Neural cell (in vitro differentiated cells): ENCODE data around the gene PPP1R13B. TPM values are rescaled to one million over a fixed set of nuclear protein-coding genes. Genes with fewer than 3 reads are reported as not detected.

Experiments used
- H2AFZ ChIP-seq: fragments of 200-600, 300-800 bp; sonication (generic), shearing (Covaris generic); 2 replicates; pipeline ENCODE4 v1.6.0; 2014; ENCODE audit warnings: low read depth, mild to moderate bottlenecking, antibody characterized with exemption, low read length, moderate library complexity
- H3F3A ChIP-seq: fragments of 200-600 bp; shearing (Covaris generic); 2 replicates; pipeline ENCODE4 v1.6.1; 2016; ENCODE audit warnings: mild to moderate bottlenecking, moderate library complexity, mixed read lengths, antibody characterized with exemption, low read length; ENCODE audit not compliant: insufficient read depth, poor library complexity, severe bottlenecking
- H3K27ac ChIP-seq: fragments of 200-600, 300-800 bp; sonication (generic), shearing (Covaris generic); 2 replicates; pipeline ENCODE4 v1.5.1; 2014; ENCODE audit warnings: mild to moderate bottlenecking, low read length, moderate library complexity
- H3K27me3 ChIP-seq: fragments of 300-800, 200-600 bp; sonication (generic), shearing (Covaris generic); 2 replicates; pipeline ENCODE4 v1.6.0; 2014; ENCODE audit warnings: mild to moderate bottlenecking, low read depth, low read length, moderate library complexity; ENCODE audit not compliant: insufficient read depth
- H3K36me3 ChIP-seq: fragments of 300-800, 200-600 bp; sonication (generic), shearing (Covaris generic); 2 replicates; pipeline ENCODE4 v1.5.1; 2014; ENCODE audit warnings: mild to moderate bottlenecking, antibody characterized with exemption, low read length, moderate library complexity; ENCODE audit not compliant: insufficient read depth
- H3K4me2 ChIP-seq: fragments of 300-800, 200-600 bp; sonication (generic), shearing (Covaris generic); 2 replicates; pipeline ENCODE4 v1.6.0; 2014; ENCODE audit warnings: mild to moderate bottlenecking, low read length
- H3K4me3 ChIP-seq: fragments of 300-800, 200-600 bp; sonication (generic), shearing (Covaris generic); 2 replicates; pipeline ENCODE4 v1.5.1; 2014; ENCODE audit warnings: mild to moderate bottlenecking, low read length, moderate library complexity
- H3K79me2 ChIP-seq: fragments of 200-600 bp; shearing (Covaris generic); replicated peaks from 2 replicates; pipeline ENCODE4 v1.6.0; 2014; ENCODE audit warnings: mild to moderate bottlenecking, low read length, moderate library complexity; ENCODE audit not compliant: insufficient read depth
- H3K9ac ChIP-seq: fragments of 300-800, 200-600 bp; sonication (generic), shearing (Covaris generic); 2 replicates; pipeline ENCODE4 v1.6.1; 2016; ENCODE audit warnings: mild to moderate bottlenecking, low read length, mixed read lengths
- H3K9me2 ChIP-seq: fragments of 200-600 bp; shearing (Covaris generic); 2 replicates; pipeline ENCODE4 v1.6.1; 2016; ENCODE audit warnings: mild to moderate bottlenecking, low read length, mixed read lengths; ENCODE audit not compliant: insufficient read depth
- H3K9me3 ChIP-seq: fragments of 200-600, 300-800 bp; sonication (generic), shearing (Covaris generic); 2 replicates; pipeline ENCODE4 v1.6.1; 2016; ENCODE audit warnings: mild to moderate bottlenecking, mixed run types, low read length, moderate library complexity, mixed read lengths
- H4K20me1 ChIP-seq: fragments of 200-600 bp; shearing (Covaris generic); 2 replicates; pipeline ENCODE4 v1.6.1; 2016; ENCODE audit warnings: mild to moderate bottlenecking, mixed run types; ENCODE audit not compliant: insufficient read depth
- EP300 ChIP-seq: fragments of 450-650 bp; conservative IDR thresholded peaks from 2 replicates; pipeline ENCODE4 v1.6.1; 2014; ENCODE audit warnings: antibody characterized with exemption, mild to moderate bottlenecking, moderate library complexity; ENCODE audit not compliant: poor library complexity, severe bottlenecking
- EZH2 ChIP-seq: fragments of 200-600, 300-800 bp; shearing (Covaris generic), sonication (generic); IDR thresholded peaks from 2 replicates; pipeline ENCODE4 v1.6.1; 2014; ENCODE audit warnings: antibody characterized with exemption, low read length, borderline replicate concordance, mild to moderate bottlenecking; ENCODE audit not compliant: insufficient read depth, poor library complexity, severe bottlenecking
- MXI1 ChIP-seq: fragments of 450-650 bp; conservative IDR thresholded peaks from 2 replicates; pipeline ENCODE4 v1.6.1; 2014; ENCODE audit warnings: antibody characterized with exemption, mild to moderate bottlenecking; ENCODE audit not compliant: poor library complexity, severe bottlenecking
- POLR2AphosphoS5 ChIP-seq: IDR thresholded peaks from 2 replicates; pipeline ENCODE4 v1.6.1; 2012
- RAD21 ChIP-seq: fragments of 450-650 bp; conservative IDR thresholded peaks from 2 replicates; pipeline ENCODE4 v1.6.1; 2014; ENCODE audit warnings: antibody characterized with exemption, mild to moderate bottlenecking, moderate library complexity
- SMC3 ChIP-seq: fragments of 450-650 bp; conservative IDR thresholded peaks from 2 replicates; pipeline ENCODE4 v1.6.1; 2014; ENCODE audit warnings: antibody characterized with exemption, mild to moderate bottlenecking, moderate library complexity; ENCODE audit not compliant: poor library complexity
- TAF1 ChIP-seq: IDR thresholded peaks from 2 replicates; pipeline ENCODE4 v1.6.1; 2012; ENCODE audit warnings: low read depth
- polyA plus RNA-seq: library from polyadenylated mRNA; depleted of rRNA; stranded (reverse); fragments of >200 nt; gene quantifications from 2 replicates; pipeline ENCODE4 v1.2.3, GENCODE V29; 2014
- TF ChIP-seq, protein P1 (sequence below): IDR thresholded peaks from 2 replicates; pipeline ENCODE4 v1.6.1; 2012; ENCODE audit warnings: borderline replicate concordance
- TF ChIP-seq, protein P2 (sequence below): fragments of 450-650 bp; IDR thresholded peaks from 2 replicates; pipeline ENCODE4 v1.5.1; 2014; ENCODE audit warnings: antibody characterized with exemption, mild to moderate bottlenecking, moderate library complexity; ENCODE audit not compliant: poor library complexity, severe bottlenecking

The PPP1R13B gene
- polyA plus RNA-seq, 1 donor from 2014 or later, result 8.2 TPM

- no peaks in the 10 kb centered on the region for H3F3A ChIP-seq
- no peak overlapping the region for H3K4me2 ChIP-seq
- TF ChIP-seq EZH2, result no peak
- no peak for TF ChIP-seq SMC3
- TF ChIP-seq, protein P1, sequence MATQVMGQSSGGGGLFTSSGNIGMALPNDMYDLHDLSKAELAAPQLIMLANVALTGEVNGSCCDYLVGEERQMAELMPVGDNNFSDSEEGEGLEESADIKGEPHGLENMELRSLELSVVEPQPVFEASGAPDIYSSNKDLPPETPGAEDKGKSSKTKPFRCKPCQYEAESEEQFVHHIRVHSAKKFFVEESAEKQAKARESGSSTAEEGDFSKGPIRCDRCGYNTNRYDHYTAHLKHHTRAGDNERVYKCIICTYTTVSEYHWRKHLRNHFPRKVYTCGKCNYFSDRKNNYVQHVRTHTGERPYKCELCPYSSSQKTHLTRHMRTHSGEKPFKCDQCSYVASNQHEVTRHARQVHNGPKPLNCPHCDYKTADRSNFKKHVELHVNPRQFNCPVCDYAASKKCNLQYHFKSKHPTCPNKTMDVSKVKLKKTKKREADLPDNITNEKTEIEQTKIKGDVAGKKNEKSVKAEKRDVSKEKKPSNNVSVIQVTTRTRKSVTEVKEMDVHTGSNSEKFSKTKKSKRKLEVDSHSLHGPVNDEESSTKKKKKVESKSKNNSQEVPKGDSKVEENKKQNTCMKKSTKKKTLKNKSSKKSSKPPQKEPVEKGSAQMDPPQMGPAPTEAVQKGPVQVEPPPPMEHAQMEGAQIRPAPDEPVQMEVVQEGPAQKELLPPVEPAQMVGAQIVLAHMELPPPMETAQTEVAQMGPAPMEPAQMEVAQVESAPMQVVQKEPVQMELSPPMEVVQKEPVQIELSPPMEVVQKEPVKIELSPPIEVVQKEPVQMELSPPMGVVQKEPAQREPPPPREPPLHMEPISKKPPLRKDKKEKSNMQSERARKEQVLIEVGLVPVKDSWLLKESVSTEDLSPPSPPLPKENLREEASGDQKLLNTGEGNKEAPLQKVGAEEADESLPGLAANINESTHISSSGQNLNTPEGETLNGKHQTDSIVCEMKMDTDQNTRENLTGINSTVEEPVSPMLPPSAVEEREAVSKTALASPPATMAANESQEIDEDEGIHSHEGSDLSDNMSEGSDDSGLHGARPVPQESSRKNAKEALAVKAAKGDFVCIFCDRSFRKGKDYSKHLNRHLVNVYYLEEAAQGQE, result no peak
- no peak for TF ChIP-seq TAF1
- TF ChIP-seq RAD21, result no peak
- no peak for TF ChIP-seq POLR2AphosphoS5
- TF ChIP-seq EP300, result no peak
- TF ChIP-seq, protein P2, sequence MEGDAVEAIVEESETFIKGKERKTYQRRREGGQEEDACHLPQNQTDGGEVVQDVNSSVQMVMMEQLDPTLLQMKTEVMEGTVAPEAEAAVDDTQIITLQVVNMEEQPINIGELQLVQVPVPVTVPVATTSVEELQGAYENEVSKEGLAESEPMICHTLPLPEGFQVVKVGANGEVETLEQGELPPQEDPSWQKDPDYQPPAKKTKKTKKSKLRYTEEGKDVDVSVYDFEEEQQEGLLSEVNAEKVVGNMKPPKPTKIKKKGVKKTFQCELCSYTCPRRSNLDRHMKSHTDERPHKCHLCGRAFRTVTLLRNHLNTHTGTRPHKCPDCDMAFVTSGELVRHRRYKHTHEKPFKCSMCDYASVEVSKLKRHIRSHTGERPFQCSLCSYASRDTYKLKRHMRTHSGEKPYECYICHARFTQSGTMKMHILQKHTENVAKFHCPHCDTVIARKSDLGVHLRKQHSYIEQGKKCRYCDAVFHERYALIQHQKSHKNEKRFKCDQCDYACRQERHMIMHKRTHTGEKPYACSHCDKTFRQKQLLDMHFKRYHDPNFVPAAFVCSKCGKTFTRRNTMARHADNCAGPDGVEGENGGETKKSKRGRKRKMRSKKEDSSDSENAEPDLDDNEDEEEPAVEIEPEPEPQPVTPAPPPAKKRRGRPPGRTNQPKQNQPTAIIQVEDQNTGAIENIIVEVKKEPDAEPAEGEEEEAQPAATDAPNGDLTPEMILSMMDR, result no peak
- TF ChIP-seq MXI1, result no peak
- H3K9me3 ChIP-seq, result no peaks in the 10 kb centered on the region
- no peak overlapping the region for H3K27ac ChIP-seq
- peaks cover 7% of the 10 kb centered on the region for H3K36me3 ChIP-seq
- no peaks in the 10 kb centered on the region for H3K79me2 ChIP-seq
- H3K4me3 ChIP-seq, result no peak overlapping the region
- no peak overlapping the region for H2AFZ ChIP-seq
- H3K27me3 ChIP-seq, result no peaks in the 10 kb centered on the region
- no peak overlapping the region for H3K9ac ChIP-seq
- no peaks in the 10 kb centered on the region for H3K9me2 ChIP-seq
- H4K20me1 ChIP-seq, result peaks cover 7% of the 10 kb centered on the region
Measured at GRCh38 chr14:103687712-103688111, 159.7 kb downstream of the PPP1R13B start.

- no peaks in the 10 kb centered on the region for H3K79me2 ChIP-seq
- H4K20me1 ChIP-seq, result peaks cover 4% of the 10 kb centered on the region
- no peaks in the 10 kb centered on the region for H3K9me2 ChIP-seq
- TF ChIP-seq EZH2, result no peak
- no peak for TF ChIP-seq POLR2AphosphoS5
- TF ChIP-seq TAF1, result no peak
- no peak for TF ChIP-seq EP300
- TF ChIP-seq SMC3, result no peak
- TF ChIP-seq RAD21, result no peak
- TF ChIP-seq, protein P1, result no peak
- TF ChIP-seq MXI1, result no peak
- TF ChIP-seq, protein P2, result no peak
- H3K9me3 ChIP-seq, result no peaks in the 10 kb centered on the region
- H3K27me3 ChIP-seq, result no peaks in the 10 kb centered on the region
- H3K36me3 ChIP-seq, result peaks cover 7% of the 10 kb centered on the region
- no peaks in the 10 kb centered on the region for H3F3A ChIP-seq
- H3K4me3 ChIP-seq, result no peak overlapping the region
- H2AFZ ChIP-seq, result no peak overlapping the region
- no peak overlapping the region for H3K4me2 ChIP-seq
- H3K27ac ChIP-seq, result no peak overlapping the region
- H3K9ac ChIP-seq, result no peak overlapping the region
Measured at GRCh38 chr14:103686831-103687485, 160.4 kb downstream of the PPP1R13B start.
